Stimulated activated CD8-positive, alpha-beta memory T cell treated with anti-CD3 and anti-CD28 coated beads, Interleukin-7, amount 100 ng/mL, for 48 hours (primary cell): Measurements from ENCODE around the gene GADD45G.

Source experiments
- DNase-seq, 2 donors: peaks; one replicate each; pipeline ENCODE4 v3.0.0-alpha.2; 2020; ENCODE audit warnings: low read depth in 1 of 2; ENCODE audit errors: extremely low read depth in 1 of 2

The GADD45G gene

DNA sequence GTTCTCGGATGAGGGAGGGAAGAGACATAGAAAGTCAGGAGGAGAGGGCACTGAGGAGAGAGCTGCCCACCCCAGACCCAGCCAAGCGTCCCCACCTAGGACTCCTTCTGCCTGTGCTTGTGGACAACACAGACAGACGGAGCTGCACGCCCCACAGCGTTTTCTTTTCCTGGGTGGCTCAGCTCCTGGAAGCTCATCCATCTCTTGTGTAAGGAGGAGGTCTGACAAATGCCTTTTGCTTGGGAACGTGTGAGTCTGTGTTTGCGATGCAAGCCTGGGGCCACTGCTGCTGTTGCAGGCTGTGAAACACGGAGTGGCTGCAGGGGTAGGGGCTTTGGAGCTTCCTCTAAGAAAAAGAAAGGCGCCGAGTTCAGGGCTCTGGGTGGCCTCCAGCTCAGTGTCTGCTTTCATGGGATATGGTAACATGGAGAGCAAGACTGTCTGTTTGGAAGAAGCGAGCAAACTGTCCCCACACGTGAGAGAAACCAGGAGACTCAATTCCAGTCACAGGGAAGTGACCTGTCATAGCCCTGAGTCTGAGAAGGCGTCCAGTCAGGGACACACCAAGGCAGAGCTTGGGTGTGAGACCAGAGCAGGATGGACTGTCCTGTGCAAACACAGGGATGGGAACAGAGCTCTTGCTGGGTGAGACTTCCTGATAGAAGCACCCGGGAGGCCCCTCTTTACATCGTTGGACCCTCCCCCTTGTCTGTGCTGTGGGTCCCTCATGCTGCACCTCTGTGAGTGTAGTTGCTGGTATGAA, 42.7 kb downstream of the GADD45G start:
- DNase-seq = no peak

- no peak for DNase-seq
These were observed 43.6 kb downstream of the GADD45G start for GRCh38 chr9:89648247-89649000.

GRCh38 chr9:89649039-89649691, 44.4 kb downstream of the GADD45G start:
- no peak for DNase-seq

DNA sequence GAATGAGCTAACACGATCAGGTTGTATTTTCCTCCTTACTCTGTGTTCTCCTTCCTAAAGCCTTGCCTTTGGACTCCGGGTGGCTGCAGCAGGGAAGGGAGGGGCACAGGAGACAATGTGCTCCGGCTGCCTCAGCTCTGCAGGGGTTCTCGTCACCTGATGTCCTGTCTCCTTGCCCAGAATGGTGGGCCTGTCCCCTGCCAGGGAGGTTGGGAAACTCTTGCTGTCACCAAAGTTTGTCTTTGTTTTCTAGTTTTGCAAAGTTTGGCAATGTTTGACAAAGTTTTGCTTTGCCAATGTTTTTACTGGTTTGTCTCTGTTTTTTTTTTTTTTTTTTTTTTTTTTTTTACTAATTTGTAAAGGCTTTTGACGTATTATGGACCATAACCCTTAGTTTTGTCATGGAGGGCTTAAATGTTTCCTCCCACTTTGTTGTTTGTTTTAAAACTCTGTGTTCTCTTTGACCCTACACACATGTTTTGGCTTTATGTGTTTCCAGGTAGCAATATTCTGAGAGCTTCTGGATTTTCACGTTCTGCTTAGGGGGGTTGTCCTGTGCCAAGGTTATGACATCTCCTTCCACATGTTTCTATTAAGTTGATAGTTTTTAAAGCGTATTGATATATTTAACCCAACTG, 49.3 kb downstream of the GADD45G start:
- DNase-seq = no peak

DNA sequence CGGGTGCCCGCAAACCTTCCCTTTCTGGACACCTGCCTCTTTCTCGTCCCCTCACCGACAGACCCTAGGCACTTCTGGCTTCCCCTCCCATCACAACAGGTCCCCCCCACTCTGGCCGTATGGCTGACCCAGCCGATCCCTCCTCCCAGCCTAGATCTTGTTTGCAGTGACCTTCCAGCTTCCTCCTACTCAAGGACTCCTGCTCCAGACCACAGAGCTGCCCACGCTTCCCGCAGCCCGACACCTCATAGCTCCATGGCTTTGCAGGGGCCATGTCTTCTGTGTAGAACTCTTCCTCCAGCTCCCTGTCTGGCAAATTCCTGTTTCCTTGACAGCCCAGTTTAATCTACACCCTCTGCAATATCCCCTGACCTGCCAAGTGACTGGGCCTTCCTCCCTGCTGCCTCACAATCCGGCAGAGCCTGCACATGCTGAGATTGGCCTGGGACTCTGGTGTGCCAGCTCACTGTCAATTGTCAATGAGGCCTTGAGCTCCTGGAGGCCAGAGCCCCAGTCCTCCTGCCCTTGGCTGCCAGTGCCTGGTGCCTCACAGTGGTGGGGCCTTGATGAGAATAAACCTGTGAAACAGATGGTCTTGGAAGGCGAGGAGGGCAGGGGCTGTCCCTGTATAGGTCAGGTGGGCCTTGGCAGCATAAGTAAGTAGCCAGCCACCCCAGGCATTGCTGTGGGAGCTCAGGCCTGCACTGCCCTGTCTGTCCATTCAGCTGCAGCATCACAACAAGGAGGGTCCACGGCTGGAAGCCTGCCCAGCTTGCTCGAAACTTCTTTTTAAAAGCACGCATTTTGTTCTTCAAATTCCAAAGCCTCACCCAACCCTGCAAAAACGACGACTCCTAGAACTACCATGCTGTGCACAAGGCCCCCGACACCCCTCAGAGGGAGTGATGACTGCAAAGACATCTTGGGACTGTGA, 50.5 kb downstream of the GADD45G start:
- DNase-seq = no peak
